GM12872 (cell line): ENCODE measurements around the gene ABI3BP.

ENCODE experiments used
- CTCF ChIP-seq: IDR thresholded peaks from 3 replicates; pipeline ENCODE4 v1.5.1; 2011; ENCODE audit warnings: low read depth, mild to moderate bottlenecking, low read length, moderate library complexity; ENCODE audit not compliant: insufficient read depth

The ABI3BP gene

GRCh38 chr3:100869787-100870186, 123.4 kb downstream of the ABI3BP start:
- no peak for TF ChIP-seq CTCF

GRCh38 chr3:100868894-100869293, 124.3 kb downstream of the ABI3BP start:
- no peak for TF ChIP-seq CTCF

- TF ChIP-seq CTCF: no peak
Measured at GRCh38 chr3:100868096-100868495, 125.1 kb downstream of the ABI3BP start.

GRCh38 chr3:100865442-100865841, 127.8 kb downstream of the ABI3BP start:
- TF ChIP-seq CTCF: no peak

- TF ChIP-seq CTCF: no peak
Measured at GRCh38 chr3:100864471-100865250, 128.6 kb downstream of the ABI3BP start.

GRCh38 chr3:100857863-100858262, 135.4 kb downstream of the ABI3BP start:
- no peak for TF ChIP-seq CTCF

- no peak for TF ChIP-seq CTCF
Measured at GRCh38 chr3:100856821-100857220, 136.4 kb downstream of the ABI3BP start.
